GM18861 (cell line): ENCODE results near the gene ADH1C.
"Not testable (repeated sequence)": the region's sequence is repeated elsewhere in the genome, so short reads cannot be mapped to it uniquely, and the experiment has no call there.

Source experiments
- ATAC-seq: cut with Tn5 transposase; IDR thresholded peaks from one replicate; pipeline ENCODE4 v1.9.1; 2021; ENCODE audit not compliant: unreplicated experiment

ADH1C gene

GRCh38 chr4:99352602-99353537 lies at the start of gene ADH1C:
ADH1C (minus strand) TSS chr4:99352746; CDS start chr4:99352675, 71 bp downstream.
- no peak for ATAC-seq

- ATAC-seq = no peak
These were observed 48.3 kb upstream of the ADH1C start for GRCh38 chr4:99400831-99401230.

- ATAC-seq = no peak
These were observed 46.5 kb upstream of the ADH1C start for GRCh38 chr4:99399017-99399416.

- ATAC-seq = peak; percentile 51
These were observed 43.2 kb upstream of the ADH1C start for GRCh38 chr4:99395595-99396364.

- ATAC-seq = no peak
These were observed 42.4 kb upstream of the ADH1C start for GRCh38 chr4:99394896-99395295.

- no peak for ATAC-seq
These were observed 37.5 kb upstream of the ADH1C start for GRCh38 chr4:99390055-99390454.

- no peak for ATAC-seq
These were observed 37.1 kb upstream of the ADH1C start for GRCh38 chr4:99389606-99390005.

- ATAC-seq = no peak
These were observed 31.4 kb upstream of the ADH1C start for GRCh38 chr4:99383833-99384392.

GRCh38 chr4:99383399-99383798 lies 30.9 kb upstream of the ADH1C start:
- ATAC-seq = no peak

- no peak for ATAC-seq
These were observed 30.3 kb upstream of the ADH1C start for GRCh38 chr4:99382745-99383360.

- ATAC-seq = peak; percentile 68
These were observed 29.1 kb upstream of the ADH1C start for GRCh38 chr4:99381588-99382175.

GRCh38 chr4:99379571-99379970 lies 27.0 kb upstream of the ADH1C start:
- no peak for ATAC-seq

- no peak for ATAC-seq
These were observed 26.3 kb upstream of the ADH1C start for GRCh38 chr4:99378876-99379275.

- not testable (repeated sequence) for ATAC-seq
These were observed 24.8 kb upstream of the ADH1C start for GRCh38 chr4:99377341-99377740.

- not testable (repeated sequence) for ATAC-seq
These were observed 19.9 kb upstream of the ADH1C start for GRCh38 chr4:99372464-99372863.

- not testable (repeated sequence) for ATAC-seq
These were observed 15.3 kb upstream of the ADH1C start for GRCh38 chr4:99367817-99368216.

GRCh38 chr4:99366491-99366890 lies 13.9 kb upstream of the ADH1C start:
- no peak for ATAC-seq

- ATAC-seq = no peak
These were observed 10.2 kb upstream of the ADH1C start for GRCh38 chr4:99362768-99363167.

GRCh38 chr4:99361899-99362275 lies 9.3 kb upstream of the ADH1C start:
- ATAC-seq = no peak

GRCh38 chr4:99361268-99361898 lies 8.8 kb upstream of the ADH1C start:
- no peak for ATAC-seq
